NCI-H345 treated with DMSO at 0.1 percent for 48 hours (cell line): ENCODE results near the gene GMEB1.
"Not testable (repeated sequence)": the region's sequence is repeated elsewhere in the genome, so short reads cannot be mapped to it uniquely, and the experiment has no call there.

Source experiments
- DNase-seq: peaks from one replicate; lab custom pipeline; 2025; ENCODE audit not compliant: unreplicated experiment; lab: John Stamatoyannopoulos, UW

GMEB1 gene

DNA sequence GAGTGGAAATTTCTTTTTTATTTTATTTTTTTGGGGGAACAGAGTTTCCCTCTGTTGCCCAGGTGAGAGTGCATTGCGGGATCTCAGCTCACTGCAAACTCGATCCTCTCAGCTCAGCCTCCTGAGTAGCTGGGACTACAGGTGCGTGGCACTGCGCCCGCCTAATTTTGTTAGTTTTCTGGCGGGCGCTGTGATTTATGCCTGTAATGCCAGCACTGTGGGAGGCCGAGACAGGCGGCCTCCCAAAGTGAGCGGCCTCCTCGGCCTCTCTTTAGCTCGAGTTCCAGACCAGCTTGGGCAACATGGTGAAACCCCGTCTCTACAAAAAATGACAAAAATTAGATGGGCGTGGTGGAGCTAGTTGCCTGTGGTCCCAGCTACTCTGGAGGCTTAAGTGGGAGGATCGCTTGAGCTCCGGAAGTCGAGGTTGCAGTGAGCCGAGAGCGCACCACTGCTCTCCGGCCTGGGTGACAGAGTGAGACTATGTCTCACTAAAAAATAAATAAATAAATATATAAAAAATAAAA lies 2.7 kb downstream of the GMEB1 start:
- DNase-seq, result no peak

DNA sequence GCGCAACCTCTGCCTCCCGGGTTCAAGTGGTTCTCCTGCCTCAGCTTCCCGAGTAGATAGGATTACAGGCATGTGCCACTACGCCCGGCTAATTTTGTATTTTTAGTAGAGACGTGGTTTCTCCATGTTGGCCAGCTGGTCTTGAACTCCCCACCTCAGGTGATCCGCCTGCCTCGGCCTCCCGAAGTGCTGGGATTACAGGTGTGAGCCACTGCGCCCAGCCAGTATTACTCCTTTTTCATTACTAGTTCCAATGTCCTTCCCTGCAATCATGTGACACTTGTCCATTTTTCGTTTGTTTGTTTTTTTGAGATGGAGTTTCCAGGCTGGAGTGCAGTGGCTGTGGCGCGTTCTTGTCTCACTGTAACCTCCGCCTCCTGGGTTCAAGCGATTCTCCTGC lies 4.4 kb downstream of the GMEB1 start:
- not testable (repeated sequence) for DNase-seq

DNA sequence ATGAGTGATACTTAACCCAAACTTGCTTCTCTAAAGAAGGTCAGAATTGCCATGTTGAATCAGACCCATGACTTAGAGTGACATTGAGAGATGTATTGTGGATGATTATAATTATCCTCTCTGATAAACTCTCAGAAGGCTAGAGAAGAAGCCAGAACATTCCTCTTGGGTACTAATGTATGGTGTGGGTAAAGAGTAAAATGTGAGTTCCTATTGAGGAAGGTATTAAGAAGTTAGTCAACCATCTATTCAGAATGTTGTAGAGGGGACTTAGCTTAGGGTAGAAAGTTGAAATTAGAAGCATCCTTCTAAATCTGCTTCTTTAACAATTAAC lies 7.3 kb downstream of the GMEB1 start:
- DNase-seq, result no peak

DNA sequence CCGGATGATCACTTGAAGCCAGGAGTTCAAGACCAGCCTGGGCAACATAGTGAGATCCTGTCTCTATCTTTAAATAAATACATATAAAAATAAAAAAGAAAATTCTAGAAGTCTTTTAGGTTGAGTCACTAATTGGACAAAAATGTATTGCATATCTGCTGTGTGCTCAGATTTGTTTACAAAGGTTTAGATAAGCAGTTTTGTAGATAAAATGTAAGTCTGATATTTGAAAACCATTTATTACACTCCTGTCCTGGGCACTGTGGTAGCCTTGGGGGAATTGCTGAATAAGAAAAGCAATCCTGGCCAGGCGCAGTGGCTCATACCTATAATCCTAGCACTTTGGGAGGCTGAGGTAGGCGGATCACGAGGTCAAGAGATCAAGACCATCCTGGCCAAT lies 11.6 kb downstream of the GMEB1 start:
- DNase-seq, result no peak

DNA sequence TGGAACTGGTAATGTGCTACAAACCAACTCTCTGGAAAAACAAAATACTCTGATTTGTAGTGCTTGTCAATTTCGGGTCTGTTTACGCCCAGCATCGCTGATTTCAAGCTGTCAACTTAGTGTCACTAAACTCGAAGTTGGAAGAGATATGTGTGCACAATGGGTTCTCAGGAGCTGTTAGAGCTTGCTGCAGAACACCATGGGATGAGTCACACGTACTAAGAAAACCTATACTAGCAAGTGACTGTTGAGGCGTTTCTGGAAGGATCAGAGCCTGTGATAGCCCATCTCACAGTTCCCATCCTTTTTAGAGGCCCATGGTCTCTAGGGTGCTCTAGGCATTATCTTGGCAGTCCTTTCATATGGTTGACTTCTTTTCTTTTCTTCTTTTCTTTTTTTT lies 14.3 kb downstream of the GMEB1 start:
- no peak for DNase-seq

DNA sequence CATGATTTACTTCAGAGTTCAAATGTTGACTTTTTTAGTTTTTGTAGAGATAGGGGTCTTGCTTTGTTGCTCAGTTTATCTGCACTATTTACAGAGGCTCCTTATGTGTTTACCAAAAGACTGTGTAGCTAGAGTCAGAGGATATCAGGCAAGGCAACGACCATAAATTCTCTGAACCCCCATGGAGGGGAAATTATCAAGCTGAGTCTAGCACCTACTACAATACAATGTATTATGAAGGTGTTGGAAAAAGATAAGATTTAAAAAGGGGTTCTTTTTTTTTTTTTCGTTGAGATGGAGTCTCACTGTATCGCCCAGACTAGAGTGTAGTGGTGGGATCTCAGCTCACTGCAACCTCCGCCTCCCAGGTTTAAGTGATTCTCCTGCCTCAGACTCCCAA lies 16.4 kb downstream of the GMEB1 start:
- DNase-seq, result no peak

DNA sequence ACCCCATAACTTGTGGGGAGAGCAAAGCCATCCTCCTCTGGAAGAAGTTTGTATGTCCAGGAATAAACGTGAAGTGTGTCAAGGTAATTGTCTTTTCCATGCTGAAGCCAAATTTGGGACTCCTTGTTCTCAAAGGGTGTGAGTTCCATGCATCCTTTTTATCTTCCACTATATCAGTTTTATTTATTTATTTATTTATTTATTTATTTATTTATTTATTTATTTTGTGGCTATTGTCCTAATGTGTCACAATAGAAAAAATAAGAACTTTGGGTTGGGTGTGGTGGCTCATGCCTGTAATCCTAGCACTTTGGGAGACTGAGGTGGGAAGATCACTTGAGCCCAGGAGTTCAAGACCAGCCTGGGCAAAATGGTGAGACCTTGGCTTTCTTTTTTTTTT lies 23.0 kb downstream of the GMEB1 start:
- not testable (repeated sequence) for DNase-seq

DNA sequence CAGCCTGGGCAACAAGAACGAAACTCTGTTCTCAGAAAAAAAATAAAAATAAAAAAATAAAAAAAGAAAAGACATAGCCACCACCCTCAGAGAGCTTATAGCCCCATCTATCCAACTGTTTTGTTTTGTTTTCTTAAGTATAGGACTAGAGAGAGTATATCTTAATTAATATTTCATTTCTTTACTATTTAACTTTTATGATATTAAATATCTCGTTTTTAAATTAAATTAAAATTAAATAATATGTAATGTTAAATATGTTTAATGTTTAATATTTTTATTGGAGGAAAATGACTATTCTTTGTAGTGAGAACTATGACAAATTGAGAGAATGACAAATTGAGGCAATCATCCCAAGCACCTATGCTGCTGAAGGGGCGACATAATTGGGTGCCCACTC lies 35.0 kb downstream of the GMEB1 start:
- DNase-seq, result no peak

DNA sequence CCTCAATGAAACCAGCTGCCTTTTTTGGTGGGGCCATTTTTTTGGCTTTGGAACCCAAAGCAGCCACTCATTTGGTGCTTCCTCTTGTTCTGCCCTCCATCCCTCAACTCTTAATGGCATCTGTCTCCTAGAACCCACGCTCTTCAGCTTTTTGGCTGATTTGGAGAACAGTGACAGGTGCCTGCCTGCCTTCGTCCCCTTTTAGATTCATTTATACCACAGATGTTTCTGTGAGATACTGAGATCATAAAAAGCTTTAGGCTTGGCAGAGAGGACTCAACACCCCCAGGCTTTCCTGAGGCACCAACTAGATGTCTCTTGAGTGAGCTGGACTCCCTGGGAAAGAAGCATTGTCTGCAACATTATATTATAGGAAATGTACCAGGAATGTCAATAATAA lies 47.8 kb downstream of the GMEB1 start:
- no peak for DNase-seq

DNA sequence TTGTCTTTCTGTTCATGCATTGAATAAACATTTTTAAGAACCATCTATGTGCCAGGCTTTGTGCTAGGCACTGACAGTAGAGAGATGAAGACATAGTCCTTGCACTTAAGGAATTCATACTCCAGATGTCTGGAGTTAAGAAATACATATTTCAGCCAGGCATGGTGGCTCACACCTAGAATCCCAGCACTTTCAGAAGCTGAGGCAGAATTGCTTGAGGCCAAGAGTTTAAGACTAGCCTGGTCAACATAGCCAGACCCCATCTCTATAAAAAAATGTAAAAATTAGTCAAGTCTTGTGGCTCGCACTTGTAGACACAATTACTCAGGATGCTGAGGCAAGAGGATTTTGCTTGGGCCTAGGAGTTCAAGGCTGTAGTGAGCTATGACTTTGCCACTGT lies 49.6 kb downstream of the GMEB1 start:
- no peak for DNase-seq

DNA sequence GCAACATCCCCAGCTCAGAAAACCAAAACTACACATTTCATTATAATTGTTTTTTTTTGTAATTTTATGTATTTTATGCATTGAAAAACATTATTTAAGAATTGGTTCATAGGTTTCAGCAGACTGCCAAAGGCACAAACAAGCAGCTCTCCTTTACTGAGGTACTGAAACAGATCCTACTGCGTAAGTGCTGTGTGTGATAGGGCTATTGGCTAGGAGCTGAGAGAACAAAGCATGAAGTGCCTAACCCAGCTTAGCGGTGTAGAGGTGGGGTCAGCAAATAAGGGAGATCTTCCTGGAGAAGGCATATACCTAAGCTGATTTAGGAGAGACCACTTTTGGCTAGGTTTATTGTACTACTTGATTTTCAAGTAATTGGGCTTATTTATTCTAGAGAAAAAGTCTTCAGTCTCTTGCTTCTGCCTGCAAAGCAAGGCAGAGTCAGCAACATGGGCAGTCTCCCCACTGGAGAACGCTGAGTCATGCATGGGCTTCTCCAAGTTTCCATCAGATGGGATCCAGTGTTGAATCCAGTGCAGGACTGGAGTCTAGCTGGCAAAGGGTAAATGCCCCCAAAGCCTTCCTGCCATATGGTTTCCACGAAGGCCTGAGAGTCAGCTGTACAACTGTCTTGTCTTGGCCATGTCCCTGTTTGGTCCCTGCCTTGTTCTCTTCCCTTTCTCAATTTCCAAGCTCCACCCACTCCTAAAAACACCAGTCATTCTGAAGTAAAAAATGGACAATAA lies 50.2 kb downstream of the GMEB1 start:
- DNase-seq, result no peak

DNA sequence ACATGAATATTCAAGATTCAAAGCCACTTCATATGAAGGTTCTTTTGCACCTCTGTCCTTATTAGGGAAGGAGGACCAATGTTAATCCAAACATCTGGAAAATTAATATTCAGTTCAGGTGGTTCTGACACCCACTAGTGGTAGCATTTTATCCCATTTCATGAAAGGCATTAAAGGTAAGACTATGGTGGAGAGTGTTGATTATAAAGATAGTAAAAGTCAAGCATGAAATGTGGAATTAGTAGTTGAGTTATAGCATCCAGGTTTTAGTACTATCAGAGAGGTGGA lies 50.7 kb downstream of the GMEB1 start:
- DNase-seq, result no peak

DNA sequence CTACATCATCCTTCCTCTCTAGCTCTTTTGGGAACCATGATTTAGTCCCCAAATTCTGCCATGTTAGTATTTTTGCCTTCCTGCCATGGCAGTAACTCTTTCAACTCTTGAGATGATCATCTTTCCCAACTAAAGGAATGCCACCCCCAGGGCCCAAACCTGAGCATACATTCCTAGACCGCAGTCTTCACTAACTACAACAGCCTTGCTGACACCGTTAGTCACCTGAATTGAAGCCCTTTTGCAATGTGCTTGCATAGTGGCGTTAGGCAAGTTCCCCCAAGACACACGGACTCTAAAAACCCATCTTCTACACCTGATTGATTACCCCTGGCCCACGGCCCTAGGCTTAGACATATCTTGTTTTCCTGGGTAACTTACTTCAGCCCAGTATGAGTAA lies 51.8 kb downstream of the GMEB1 start:
- DNase-seq, result no peak

DNA sequence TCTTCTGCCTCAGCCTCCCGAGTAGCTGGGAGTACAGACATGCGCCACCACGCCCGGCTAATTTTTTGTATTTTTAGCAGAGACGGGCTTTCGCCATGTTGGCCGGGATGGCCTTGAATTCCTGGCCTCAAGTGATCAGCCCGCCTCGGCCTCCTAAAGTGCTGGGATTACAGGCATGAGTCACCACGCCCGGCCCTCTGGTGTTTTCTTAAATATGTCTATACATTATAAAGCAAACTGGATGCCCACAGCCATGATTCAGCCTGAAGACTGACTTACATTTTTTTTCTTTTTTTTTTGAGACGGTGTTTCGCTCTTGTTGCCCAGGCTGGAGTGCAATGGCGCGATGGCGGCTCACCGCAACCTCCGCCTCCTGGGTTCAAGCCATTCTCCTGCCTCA lies 53.3 kb downstream of the GMEB1 start:
- DNase-seq, result not testable (repeated sequence)

DNA sequence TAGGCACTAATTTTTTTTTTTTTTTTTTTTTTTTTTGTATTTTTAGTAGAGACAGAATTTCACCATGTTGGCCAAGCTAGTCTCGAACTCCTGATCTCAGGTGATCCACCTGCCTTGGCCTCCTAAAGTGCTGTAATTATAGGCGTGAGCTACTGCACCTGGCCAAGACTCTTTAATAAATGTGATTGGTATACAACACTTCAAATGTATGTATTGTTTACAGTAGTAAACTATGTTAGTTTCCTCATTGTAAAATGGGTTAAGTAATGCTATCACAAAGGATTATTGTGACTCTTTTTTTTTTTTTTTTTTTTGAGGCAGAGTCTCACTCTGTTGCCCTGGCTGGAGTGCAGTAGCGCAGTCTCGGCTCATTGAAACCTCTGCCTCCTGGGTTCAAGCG lies 56.8 kb downstream of the GMEB1 start:
- not testable (repeated sequence) for DNase-seq

DNA sequence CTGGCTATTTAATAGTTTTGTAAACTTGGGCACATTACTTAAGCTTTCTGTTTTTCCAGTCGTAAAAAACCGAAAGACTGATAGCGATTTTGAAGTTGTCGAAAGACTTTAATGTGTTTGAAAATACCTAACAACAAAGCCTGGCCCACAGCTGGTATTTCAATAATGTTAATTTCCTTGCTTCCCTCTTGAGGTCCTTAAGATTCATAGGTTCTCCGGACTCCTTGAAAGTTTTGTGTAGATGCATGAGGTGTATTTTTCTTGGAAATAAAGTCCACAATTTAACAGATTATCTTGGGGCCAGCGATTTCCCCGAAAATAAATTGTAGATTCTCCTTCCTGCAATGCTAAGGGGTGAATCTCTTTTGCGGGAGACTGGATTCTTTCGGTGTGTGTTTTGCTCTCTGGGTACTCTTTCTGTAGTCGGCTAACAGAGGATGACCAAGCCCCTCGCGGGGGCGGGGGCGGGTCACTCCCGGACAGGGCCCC lies 67.4 kb downstream of the GMEB1 start:
- DNase-seq, result no peak

DNA sequence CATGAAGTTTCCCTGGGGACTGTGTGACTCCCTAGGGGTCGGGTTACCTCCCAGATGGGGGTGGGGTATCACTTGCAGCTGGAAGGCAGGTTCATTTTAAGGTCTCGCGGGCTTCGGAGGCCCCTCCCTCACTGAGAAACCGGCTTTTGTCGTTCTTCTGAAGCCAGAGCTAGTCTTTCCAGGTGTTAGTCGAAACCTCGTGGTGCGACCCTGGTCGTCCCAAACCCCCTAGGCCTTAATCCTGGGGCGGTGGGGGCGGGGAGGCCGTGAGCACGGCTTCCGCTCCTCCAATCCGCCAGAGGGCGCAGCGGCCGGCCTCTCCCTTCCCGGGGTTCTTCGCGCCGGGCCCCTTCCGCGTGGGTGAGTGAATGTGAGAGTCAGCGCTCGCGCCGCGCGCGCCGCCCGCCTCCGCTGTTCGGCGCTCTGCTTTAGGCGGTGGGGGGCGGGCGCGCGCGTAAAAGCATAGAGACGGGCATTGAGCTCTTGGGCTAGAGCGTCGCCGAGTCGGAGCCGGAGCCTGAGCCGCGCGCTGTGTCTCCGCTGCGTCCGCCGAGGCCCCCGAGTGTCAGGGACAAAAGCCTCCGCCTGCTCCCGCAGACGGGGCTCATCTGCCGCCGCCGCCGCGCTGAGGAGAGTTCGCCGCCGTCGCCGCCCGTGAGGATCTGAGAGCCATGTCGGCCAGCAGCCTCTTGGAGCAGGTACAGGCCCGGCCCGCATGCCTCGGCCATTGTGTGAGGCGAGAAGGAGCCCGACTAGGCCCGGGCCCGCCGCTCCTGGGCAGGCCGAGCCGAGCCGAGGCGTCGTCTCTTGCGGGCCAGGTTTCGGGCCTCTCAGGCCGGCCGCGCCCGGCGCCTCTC lies 68.1 kb downstream of the GMEB1 start, which contains the start of gene YTHDF2:
YTHDF2 (plus strand) TSS at position 491 of the 857 bp plus-strand sequence; CDS start at position 672, 181 bp downstream.
- DNase-seq, result peak; percentile 90

DNA sequence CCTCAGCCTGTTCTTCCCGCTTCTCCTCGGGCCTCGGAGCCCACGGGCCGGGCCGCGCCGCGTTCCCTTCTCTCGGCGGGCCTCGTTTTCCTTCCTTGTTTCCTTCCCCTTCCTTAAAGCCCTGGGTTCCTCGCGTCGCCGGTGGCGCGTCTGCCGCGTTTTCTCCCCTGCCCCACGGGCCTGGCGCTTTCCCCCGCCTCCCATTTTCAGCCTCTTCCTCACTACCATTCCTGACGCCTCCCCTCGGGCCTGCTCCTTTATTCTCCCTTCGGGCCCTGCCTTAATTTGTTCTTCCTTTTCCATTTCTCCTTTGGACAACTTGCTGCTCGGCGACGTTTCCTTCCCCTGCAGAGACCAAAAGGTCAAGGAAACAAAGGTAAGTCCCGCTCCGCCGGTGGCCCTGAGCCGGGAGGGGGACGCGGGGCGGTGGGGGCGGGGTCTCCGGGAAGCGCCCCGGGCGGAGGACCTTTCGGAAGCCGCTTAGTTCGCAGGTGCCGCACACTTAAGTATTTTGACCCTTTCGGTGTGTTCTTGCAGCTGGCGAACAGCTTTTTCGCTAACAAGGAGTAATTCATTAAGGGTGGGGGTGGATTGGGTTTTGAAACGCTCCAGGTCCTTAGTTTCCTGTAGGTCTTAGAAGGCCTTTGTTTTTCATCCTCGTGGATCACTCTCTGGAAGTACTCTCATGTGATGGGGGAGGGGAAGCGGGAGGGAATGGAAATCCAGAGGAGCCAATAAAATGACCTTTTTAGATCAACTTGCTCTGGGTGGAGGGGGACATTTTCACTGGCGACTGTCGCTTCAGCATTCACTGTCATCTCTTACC lies 68.9 kb downstream of the GMEB1 start:
- peak; percentile 43 for DNase-seq

DNA sequence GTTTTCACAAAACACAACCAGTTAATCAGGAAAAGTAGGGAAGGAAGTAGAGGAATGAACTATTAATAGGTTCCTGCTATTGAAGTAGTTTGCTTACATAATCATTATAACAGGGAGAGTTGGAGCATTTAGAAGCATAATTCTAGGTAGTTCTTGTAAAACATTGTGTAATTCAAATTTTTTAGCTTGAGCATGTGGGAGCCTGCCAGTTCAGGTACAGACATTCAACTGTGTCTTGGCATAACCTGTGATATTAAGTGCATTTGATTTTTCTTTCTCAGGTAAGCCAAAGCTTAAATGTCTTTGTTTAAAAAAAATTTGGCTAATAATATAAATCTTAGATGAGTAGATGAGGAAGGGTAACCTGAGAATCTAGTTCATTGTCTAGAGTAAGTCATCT lies 71.5 kb downstream of the GMEB1 start:
- no peak for DNase-seq

DNA sequence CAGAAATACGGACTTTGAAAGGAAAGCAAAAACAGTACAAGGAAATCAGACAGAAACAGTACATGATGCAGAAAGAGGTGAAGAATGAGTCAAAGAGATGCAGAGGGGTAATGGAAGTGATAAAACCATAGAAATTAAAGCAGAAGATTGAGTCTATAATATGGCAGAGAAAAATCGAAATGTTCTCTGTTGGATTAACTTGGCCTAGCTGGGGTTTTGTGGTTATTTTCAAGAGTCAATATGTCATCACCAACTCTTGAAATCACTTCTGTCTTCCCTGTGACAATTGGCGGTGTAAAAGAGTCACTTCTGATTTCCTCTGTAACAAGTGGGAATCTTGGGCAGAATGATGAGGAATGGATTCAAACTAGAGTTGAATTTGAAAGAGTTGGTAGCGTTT lies 75.6 kb downstream of the GMEB1 start:
- no peak for DNase-seq

DNA sequence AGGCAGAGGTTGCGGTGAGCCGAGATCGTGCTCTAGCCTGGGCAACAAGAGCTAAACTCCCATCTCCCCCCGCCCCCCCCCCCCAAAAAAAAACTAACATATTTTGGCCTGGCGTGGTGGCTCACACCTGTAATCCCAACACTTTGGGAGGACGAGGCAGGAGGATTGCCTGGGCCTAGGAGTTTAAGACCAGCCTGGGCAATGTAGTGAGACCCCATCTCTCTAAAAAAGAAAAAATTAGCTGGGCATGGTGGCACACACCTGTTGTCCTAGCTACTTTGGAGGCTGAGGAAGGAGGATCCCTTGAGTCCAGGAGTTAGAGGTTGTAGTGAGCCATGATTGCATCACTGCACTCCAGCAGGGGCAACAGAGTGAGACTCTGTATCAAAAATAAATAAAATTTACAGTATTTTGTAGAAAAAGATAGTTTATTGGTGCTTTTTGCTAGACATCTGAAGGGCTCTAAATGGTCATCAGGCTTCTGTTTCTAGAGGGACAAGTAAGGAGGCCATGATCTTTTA lies 77.1 kb downstream of the GMEB1 start:
- DNase-seq, result no peak
